Mesodermal cell (in vitro differentiated cells): ENCODE results near the gene FBXL14.
"Not testable (repeated sequence)": the region's sequence is repeated elsewhere in the genome, so short reads cannot be mapped to it uniquely, and the experiment has no call there.

Experiments used
- H3K27ac ChIP-seq: 2 replicates; pipeline ENCODE4 v1.7.0; 2013; ENCODE audit warnings: mild to moderate bottlenecking, low read depth, low read length, moderate library complexity; ENCODE audit not compliant: severe bottlenecking
- H3K36me3 ChIP-seq: 2 replicates; pipeline ENCODE4 v1.7.1; 2013; ENCODE audit warnings: mild to moderate bottlenecking, low read length, moderate library complexity; ENCODE audit not compliant: control insufficient read depth, insufficient read depth
- H3K4me1 ChIP-seq: one replicate; pipeline ENCODE4 v1.7.1; 2013; ENCODE audit warnings: mild to moderate bottlenecking, low read length; ENCODE audit not compliant: insufficient read depth, control insufficient read depth, poor library complexity, severe bottlenecking
- H3K4me3 ChIP-seq: 2 replicates; pipeline ENCODE4 v1.7.0; 2013; ENCODE audit warnings: low read length, control low read depth, mild to moderate bottlenecking; ENCODE audit not compliant: insufficient read depth, poor library complexity, severe bottlenecking; ENCODE audit errors: extremely low read depth
- H3K9me3 ChIP-seq: 2 replicates; pipeline ENCODE4 v1.7.1; 2013; ENCODE audit warnings: mild to moderate bottlenecking, low read length, moderate library complexity; ENCODE audit not compliant: control insufficient read depth
- WGBS, 2 experiments: methylation state at CpG; one replicate each; pipeline ENCODE4 v1.1.5; 2013; ENCODE audit warnings: missing lambda C conversion rate in 2 of 2; ENCODE audit not compliant: insufficient coverage in 2 of 2; 5-methylcytosine and 5-hydroxymethylcytosine counted together

FBXL14 gene

DNA sequence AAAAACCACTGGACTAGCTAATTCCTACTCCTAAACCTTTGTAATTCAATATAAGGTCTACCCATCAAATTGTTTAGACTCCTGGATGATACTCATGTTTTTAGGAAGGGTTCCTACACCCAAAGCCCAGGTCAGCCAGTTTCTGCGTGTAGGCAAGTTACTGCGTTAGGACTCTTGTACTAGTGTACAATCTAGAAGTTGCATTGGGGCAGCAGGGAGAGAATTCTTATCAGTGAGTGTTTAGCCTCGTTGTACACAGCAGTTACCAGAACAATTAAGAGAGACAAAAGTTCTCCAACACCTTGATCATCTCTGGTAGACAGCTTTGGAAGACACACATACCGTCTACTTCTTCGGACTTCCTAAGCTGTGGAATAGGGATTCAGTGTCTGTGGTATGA lies 29.2 kb downstream of the FBXL14 start:
- Histone ChIP-seq H3K9me3 (no peaks in the 10 kb centered on the region), H3K27ac (no peak overlapping the region), H3K36me3 (no peaks in the 10 kb centered on the region), H3K4me3 (no peak overlapping the region), H3K4me1 (no peaks in the 10 kb centered on the region)
- 83 to 100% methylated on average over 4 of the region's 5 CpGs for WGBS, 2 experiments

- 89 to 100% methylated on average over 1 of the region's 2 CpGs for WGBS, 2 experiments
Measured at GRCh38 chr12:1564067-1564466, 30.3 kb downstream of the FBXL14 start.

GRCh38 chr12:1562813-1563407 lies 31.5 kb downstream of the FBXL14 start:
- Histone ChIP-seq H3K4me3 (no peak overlapping the region), H3K4me1 (no peaks in the 10 kb centered on the region), H3K27ac (no peak overlapping the region), H3K36me3 (no peaks in the 10 kb centered on the region), H3K9me3 (no peaks in the 10 kb centered on the region)
- WGBS, 2 experiments: 95 to 97% methylated on average over 17 of the region's 18 CpGs

More at GRCh38 chr12:1564067-1564466, 30.3 kb downstream of the FBXL14 start:
- Histone ChIP-seq H3K4me1 (no peaks in the 10 kb centered on the region), H3K9me3 (no peaks in the 10 kb centered on the region), H3K4me3 (no peak overlapping the region), H3K27ac (no peak overlapping the region), H3K36me3 (no peaks in the 10 kb centered on the region)

GRCh38 chr12:1560704-1561103 lies 33.7 kb downstream of the FBXL14 start:
- H3K27ac ChIP-seq: no peak overlapping the region
- H3K4me3 ChIP-seq: no peak overlapping the region
- H3K9me3 ChIP-seq: no peaks in the 10 kb centered on the region
- no peaks in the 10 kb centered on the region for H3K4me1 ChIP-seq
- 84 to 96% methylated on average over 4 of the region's 6 CpGs for WGBS, 2 experiments
- H3K36me3 ChIP-seq: no peaks in the 10 kb centered on the region

DNA sequence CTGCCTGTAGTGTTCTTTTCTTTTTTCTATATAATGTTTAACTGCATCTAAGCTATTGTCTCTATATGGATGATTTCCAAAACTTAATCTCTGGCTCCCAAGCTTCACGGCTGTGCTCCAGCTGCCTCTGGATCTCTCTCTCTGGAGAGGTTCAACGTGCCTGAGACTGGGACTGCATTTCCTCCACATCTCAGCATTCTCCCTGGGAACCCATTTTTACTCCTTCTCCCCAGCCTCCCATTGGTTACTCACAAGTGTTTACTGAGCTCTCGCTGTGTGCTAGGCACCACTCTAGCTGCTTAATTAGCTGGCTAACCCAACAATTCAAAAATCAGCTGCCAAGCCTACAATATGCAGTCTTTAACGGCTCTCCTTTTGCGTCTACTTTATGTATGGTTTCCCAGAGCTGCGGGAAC lies 34.7 kb downstream of the FBXL14 start:
- no peaks in the 10 kb centered on the region for H3K9me3 ChIP-seq
- no peaks in the 10 kb centered on the region for H3K4me1 ChIP-seq
- WGBS, 2 experiments: 80 to 92% methylated on average over 6 of the region's 6 CpGs
- no peak overlapping the region for H3K4me3 ChIP-seq
- no peaks in the 10 kb centered on the region for H3K36me3 ChIP-seq
- H3K27ac ChIP-seq: no peak overlapping the region

DNA sequence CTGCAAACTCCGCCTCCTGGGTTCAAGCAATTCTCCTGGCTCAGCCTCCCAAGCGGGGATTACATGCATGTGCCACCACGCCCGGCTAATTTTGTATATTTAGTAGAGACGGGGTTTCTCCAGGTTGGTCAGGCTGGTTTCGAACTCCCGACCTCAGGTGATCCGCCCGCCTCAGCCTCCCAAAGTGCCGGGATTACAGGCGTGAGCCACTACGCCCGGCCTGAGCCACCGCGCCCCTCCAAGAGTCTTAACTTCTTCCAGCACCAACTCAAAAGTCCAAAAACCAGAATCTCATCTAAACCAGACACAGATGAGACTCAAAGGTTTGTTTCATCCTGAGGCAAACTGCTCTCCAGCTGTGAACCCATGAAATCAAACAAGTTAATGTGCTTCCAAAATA lies 36.3 kb downstream of the FBXL14 start:
- not testable (repeated sequence) for H3K36me3 ChIP-seq, H3K4me1 ChIP-seq, H3K4me3 ChIP-seq, H3K27ac ChIP-seq, H3K9me3 ChIP-seq
- 92 to 93% methylated on average over 2 to 15 of the region's 15 CpGs for WGBS, 2 experiments

- no peaks in the 10 kb centered on the region for H3K4me1 ChIP-seq
- no peaks in the 10 kb centered on the region for H3K9me3 ChIP-seq
- H3K36me3 ChIP-seq: no peaks in the 10 kb centered on the region
- H3K4me3 ChIP-seq: no peak overlapping the region
- WGBS, 2 experiments: 88 to 89% methylated on average over 10 to 13 of the region's 14 CpGs
- no peak overlapping the region for H3K27ac ChIP-seq
Measured at GRCh38 chr12:1553987-1554982, 40.1 kb downstream of the FBXL14 start.

DNA sequence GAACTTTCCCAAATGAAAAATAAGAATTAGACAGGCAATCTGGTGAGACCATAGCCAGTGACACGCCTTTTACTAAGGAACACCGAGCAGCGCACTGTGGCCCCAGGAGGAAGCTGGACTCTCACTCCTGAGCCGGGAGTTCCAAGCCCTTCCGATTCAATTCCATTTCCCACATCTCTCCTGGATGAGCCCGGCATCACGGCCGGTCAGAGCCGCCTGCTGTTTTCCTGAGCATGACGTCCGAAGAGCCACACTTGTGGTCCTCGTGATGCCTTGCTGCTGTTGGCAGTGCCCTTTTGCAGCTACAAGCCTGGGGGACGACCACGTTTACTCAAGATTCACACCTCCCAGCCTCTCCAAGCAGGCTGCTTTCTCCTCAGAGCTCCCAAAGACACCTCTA lies 40.8 kb downstream of the FBXL14 start:
- 93 to 95% methylated on average over 13 to 14 of the region's 14 CpGs for WGBS, 2 experiments
- Histone ChIP-seq H3K4me3 (no peak overlapping the region), H3K9me3 (no peaks in the 10 kb centered on the region), H3K36me3 (no peaks in the 10 kb centered on the region), H3K4me1 (no peaks in the 10 kb centered on the region), H3K27ac (no peak overlapping the region)

GRCh38 chr12:1552911-1553491 lies 41.4 kb downstream of the FBXL14 start:
- no peaks in the 10 kb centered on the region for H3K4me1 ChIP-seq
- no peaks in the 10 kb centered on the region for H3K9me3 ChIP-seq
- H3K4me3 ChIP-seq: no peak overlapping the region
- H3K27ac ChIP-seq: no peak overlapping the region
- 93 to 95% methylated on average over 8 to 10 of the region's 12 CpGs for WGBS, 2 experiments
- no peaks in the 10 kb centered on the region for H3K36me3 ChIP-seq

- Histone ChIP-seq H3K4me3 (no peak overlapping the region), H3K4me1 (no peaks in the 10 kb centered on the region), H3K9me3 (no peaks in the 10 kb centered on the region), H3K27ac (no peak overlapping the region), H3K36me3 (no peaks in the 10 kb centered on the region)
- WGBS, 2 experiments: 85 to 90% methylated on average over 2 of the region's 2 CpGs
Measured at GRCh38 chr12:1552171-1552570, 42.2 kb downstream of the FBXL14 start.
